ENCODE measurements around the gene CYB561D2. TPM values are rescaled to one million over a fixed set of nuclear protein-coding genes. Genes with fewer than 3 reads are reported as not detected.

Gene CYB561D2
- total RNA-seq, 1 donor = 25.0 TPM

DNA sequence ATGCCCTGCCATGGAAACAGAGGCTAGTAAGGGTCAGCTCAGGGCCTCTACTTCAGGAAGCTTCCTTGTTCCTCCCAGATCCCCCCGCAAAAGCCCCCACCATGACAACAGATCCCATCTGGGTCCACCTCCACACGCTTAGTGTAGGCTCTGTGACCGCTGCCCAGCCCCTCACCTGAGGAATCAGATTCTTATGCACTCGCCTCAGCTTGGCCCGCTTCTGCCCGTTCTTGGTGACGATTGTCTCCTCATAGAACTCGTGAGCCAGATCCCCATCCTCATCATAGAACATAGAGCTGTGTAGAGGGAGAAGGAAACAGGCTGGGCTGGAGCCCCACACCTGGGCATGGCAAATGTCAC lies 24.5 kb upstream of the CYB561D2 start:
- Histone ChIP-seq H3K79me2 (ENCODE audit: insufficient read depth, low read length) (peaks cover 35% of the 10 kb centered on the region), H3K4me3 (ENCODE audit: insufficient read depth, low read length) (no peak overlapping the region), H3K27me3 (ENCODE audit: insufficient read depth, low read length) (no peaks in the 10 kb centered on the region), H2AFZ (ENCODE audit: low read length) (no peak overlapping the region), H3K9me3 (ENCODE audit: low read depth, low read length) (no peaks in the 10 kb centered on the region), H3K36me3 (ENCODE audit: insufficient read depth, low read length) (peaks cover 33% of the 10 kb centered on the region), H3K4me2 (ENCODE audit: insufficient read depth, low read length) (no peak overlapping the region), H3K4me1 (ENCODE audit: insufficient read depth, low read length) (peaks cover 16% of the 10 kb centered on the region), H4K20me1 (ENCODE audit: insufficient read depth, low read length) (peaks cover 16% of the 10 kb centered on the region), H3K27ac (ENCODE audit: low read depth, low read length) (no peak overlapping the region)
- TF ChIP-seq, protein P1, sequence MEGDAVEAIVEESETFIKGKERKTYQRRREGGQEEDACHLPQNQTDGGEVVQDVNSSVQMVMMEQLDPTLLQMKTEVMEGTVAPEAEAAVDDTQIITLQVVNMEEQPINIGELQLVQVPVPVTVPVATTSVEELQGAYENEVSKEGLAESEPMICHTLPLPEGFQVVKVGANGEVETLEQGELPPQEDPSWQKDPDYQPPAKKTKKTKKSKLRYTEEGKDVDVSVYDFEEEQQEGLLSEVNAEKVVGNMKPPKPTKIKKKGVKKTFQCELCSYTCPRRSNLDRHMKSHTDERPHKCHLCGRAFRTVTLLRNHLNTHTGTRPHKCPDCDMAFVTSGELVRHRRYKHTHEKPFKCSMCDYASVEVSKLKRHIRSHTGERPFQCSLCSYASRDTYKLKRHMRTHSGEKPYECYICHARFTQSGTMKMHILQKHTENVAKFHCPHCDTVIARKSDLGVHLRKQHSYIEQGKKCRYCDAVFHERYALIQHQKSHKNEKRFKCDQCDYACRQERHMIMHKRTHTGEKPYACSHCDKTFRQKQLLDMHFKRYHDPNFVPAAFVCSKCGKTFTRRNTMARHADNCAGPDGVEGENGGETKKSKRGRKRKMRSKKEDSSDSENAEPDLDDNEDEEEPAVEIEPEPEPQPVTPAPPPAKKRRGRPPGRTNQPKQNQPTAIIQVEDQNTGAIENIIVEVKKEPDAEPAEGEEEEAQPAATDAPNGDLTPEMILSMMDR (IDR thresholded peaks at IDR 0.05; ENCODE audit: extremely low read depth, low read depth, low read length) = no peak
- DNase-seq (ENCODE audit: insufficient read length, low spot score, missing footprints) = no peak

DNA sequence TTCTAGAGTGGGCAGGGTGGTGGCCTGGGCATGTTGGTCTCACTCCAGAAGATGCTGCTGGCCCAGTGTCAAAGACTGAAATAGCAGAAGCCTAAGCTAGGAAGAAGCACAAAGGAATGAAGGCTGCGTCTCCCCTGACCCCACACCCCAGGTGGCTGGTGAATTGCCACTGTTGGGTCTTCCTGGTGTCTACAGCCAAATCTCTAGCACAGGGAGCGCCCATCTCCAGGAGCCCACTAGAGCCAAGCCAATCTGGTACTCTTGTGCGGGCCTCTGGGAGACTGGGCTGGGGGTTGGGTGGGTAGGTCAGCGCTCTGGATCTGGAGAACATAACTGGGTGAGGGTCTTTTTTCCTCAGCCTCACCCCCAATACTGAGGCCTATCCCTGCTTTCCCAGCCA lies 23.5 kb upstream of the CYB561D2 start:
- Histone ChIP-seq H3K36me3 (ENCODE audit: insufficient read depth, low read length) (peaks cover 42% of the 10 kb centered on the region), H4K20me1 (ENCODE audit: insufficient read depth, low read length) (peaks cover 25% of the 10 kb centered on the region)

DNA sequence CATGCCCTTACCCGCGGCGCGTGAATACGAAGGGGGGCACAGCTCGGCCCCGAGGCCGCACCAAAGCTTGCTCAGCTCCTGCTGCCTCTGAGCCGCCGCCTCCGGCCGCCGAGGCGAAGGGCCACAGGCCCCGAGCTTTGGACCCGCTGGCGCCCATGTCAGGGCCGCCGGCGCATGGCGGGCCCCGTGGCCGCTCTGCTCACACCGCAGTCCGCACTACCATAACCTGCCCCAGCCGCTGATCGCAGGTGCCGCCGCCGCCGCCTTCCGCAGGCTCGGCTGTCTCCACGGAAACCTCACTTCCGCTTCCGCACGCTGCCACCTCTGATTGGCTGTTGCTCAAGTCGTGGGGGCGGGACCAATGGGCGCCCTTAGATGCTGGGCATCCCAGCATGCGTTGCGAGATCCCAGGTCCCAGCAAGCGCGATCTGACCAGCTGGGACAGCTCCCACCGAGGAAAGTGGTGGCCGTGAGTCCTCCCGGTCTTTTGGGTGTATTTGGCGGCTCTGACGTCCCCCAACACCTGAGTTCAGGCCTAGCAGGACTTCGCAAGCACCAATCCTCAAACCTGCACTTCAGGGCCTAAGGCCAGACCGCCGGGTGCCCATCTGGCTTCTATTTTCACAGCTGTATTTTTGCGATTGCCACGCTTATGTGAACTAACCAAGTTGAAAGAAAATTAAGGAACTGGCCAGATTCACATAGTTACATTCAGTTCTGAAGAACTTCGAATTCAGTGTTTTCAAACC lies 22.5 kb upstream of the CYB561D2 start, which contains the start of gene TUSC2:
Gene TUSC2, minus strand, starts transcription at position 281 of the 749 bp plus-strand sequence. Its CDS starts 124 bp downstream, at position 157.
- H3K4me3 ChIP-seq (ENCODE audit: insufficient read depth, low read length) = peak within 1 kb of the TSS; percentile 94
- DNase-seq (ENCODE audit: insufficient read length, low spot score, missing footprints) = peak; percentile 100
- H3K79me2 ChIP-seq (ENCODE audit: insufficient read depth, low read length) = peaks cover 54% of the 10 kb centered on the region
- H3K36me3 ChIP-seq (ENCODE audit: insufficient read depth, low read length) = peaks cover 47% of the 10 kb centered on the region
- H3K27ac ChIP-seq (ENCODE audit: low read depth, low read length) = peak within 1 kb of the TSS; percentile 86
- peak within 1 kb of the TSS; percentile 94 for H2AFZ ChIP-seq (ENCODE audit: low read length)
- H3K4me2 ChIP-seq (ENCODE audit: insufficient read depth, low read length) = peak within 1 kb of the TSS; percentile 99
- TF ChIP-seq, protein P1 (IDR thresholded peaks at IDR 0.05; ENCODE audit: extremely low read depth, low read depth, low read length) = no peak
- H3K27me3 ChIP-seq (ENCODE audit: insufficient read depth, low read length) = no peaks in the 10 kb centered on the region
- no peaks in the 10 kb centered on the region for H3K9me3 ChIP-seq (ENCODE audit: low read depth, low read length)
- H3K4me1 ChIP-seq (ENCODE audit: insufficient read depth, low read length) = peaks cover 14% of the 10 kb centered on the region
- H4K20me1 ChIP-seq (ENCODE audit: insufficient read depth, low read length) = peaks cover 28% of the 10 kb centered on the region

More for the DNA sequence above, 23.5 kb upstream of the CYB561D2 start:
- H3K79me2 ChIP-seq (ENCODE audit: insufficient read depth, low read length) = peaks cover 44% of the 10 kb centered on the region
- no peaks in the 10 kb centered on the region for H3K27me3 ChIP-seq (ENCODE audit: insufficient read depth, low read length)
- H3K27ac ChIP-seq (ENCODE audit: low read depth, low read length) = peak overlapping the region; percentile 86
- H3K4me3 ChIP-seq (ENCODE audit: insufficient read depth, low read length) = peak overlapping the region; percentile 94
- TF ChIP-seq, protein P1 (IDR thresholded peaks at IDR 0.05; ENCODE audit: extremely low read depth, low read depth, low read length) = no peak
- no peak overlapping the region for H2AFZ ChIP-seq (ENCODE audit: low read length)
- peak overlapping the region; percentile 99 for H3K4me2 ChIP-seq (ENCODE audit: insufficient read depth, low read length)
- DNase-seq (ENCODE audit: insufficient read length, low spot score, missing footprints) = no peak
- H3K9me3 ChIP-seq (ENCODE audit: low read depth, low read length) = no peaks in the 10 kb centered on the region
- H3K4me1 ChIP-seq (ENCODE audit: insufficient read depth, low read length) = peaks cover 12% of the 10 kb centered on the region

DNA sequence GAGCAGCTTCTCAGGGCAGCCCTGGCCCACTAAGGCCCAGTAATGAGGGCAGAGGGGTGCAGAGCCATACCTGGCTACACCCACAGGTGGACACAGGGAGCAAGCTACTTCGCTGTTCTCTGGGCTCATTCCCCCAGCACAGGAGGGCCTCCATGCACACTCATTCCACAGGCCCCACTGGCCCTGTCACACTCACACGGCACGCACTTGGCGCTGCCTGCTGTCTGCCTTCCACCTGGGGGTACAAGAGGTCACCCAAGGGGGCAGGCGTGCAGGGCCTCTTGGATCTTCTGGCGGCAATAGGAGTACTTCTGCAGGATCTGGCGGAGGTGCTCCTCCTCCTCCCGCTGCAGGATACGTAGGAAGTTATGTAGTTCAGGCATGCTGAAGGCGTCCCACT lies 20.3 kb upstream of the CYB561D2 start:
- Histone ChIP-seq H3K4me3 (ENCODE audit: insufficient read depth, low read length) (no peak overlapping the region), H3K27ac (ENCODE audit: low read depth, low read length) (no peak overlapping the region), H3K79me2 (ENCODE audit: insufficient read depth, low read length) (peaks cover 76% of the 10 kb centered on the region), H3K4me2 (ENCODE audit: insufficient read depth, low read length) (no peak overlapping the region), H2AFZ (ENCODE audit: low read length) (no peak overlapping the region), H3K27me3 (ENCODE audit: insufficient read depth, low read length) (no peaks in the 10 kb centered on the region), H4K20me1 (ENCODE audit: insufficient read depth, low read length) (peaks cover 44% of the 10 kb centered on the region), H3K4me1 (ENCODE audit: insufficient read depth, low read length) (peaks cover 36% of the 10 kb centered on the region), H3K36me3 (ENCODE audit: insufficient read depth, low read length) (peaks cover 47% of the 10 kb centered on the region), H3K9me3 (ENCODE audit: low read depth, low read length) (no peaks in the 10 kb centered on the region)
- TF ChIP-seq, protein P1 (IDR thresholded peaks at IDR 0.05; ENCODE audit: extremely low read depth, low read depth, low read length) = no peak
- no peak for DNase-seq (ENCODE audit: insufficient read length, low spot score, missing footprints)
